ENCODE measurements around the gene DGKB. TPM values are rescaled to one million over a fixed set of nuclear protein-coding genes. Genes with fewer than 3 reads are reported as not detected.

Gene DGKB
- polyA plus RNA-seq, 2 of the 4 experiments (the other 2 are of a cell fraction), result 0.01 TPM; not detected in 1

GRCh38 chr7:14754631-14755030 lies 147.9 kb downstream of the DGKB start:
- ATAC-seq, result no peak
- no peak for DNase-seq (ENCODE audit: low read depth in 1 of 2, low spot score in 1 of 2)
- 0% methylated on average over 1 of the region's 1 CpG for WGBS (ENCODE audit: missing lambda C conversion rate)
- H3K4me2 ChIP-seq, result no peak overlapping the region
- TF ChIP-seq RFX5 (IDR thresholded peaks at IDR 0.05), result no peak
- TF ChIP-seq HMGXB4 (CRISPR knock-in tag; IDR thresholded peaks at IDR 0.05; ENCODE audit: borderline replicate concordance), result no peak
- no peak overlapping the region for H3K4me3 ChIP-seq
- POLR2A ChIA-PET, result no interaction called here
- CTCF ChIA-PET, result interaction anchor here (0.6 kb wide), 1 partner anchor 63 kb away, joined by 3 read pairs; no protein-coding TSS in a partner anchor
- no peak overlapping the region for H3K27ac ChIP-seq
- no peaks in the 10 kb centered on the region; the same call in 2 of the 3 replicates for H3K9me3 ChIP-seq
- FAIRE-seq, result no peak
- no peaks in the 10 kb centered on the region for H3K4me1 ChIP-seq

- 45% methylated on average over 3 of the region's 3 CpGs for WGBS (ENCODE audit: missing lambda C conversion rate)
- H3K27ac ChIP-seq, result no peak overlapping the region
- no peak overlapping the region for H3K4me3 ChIP-seq
- FAIRE-seq, result no peak
- POLR2A ChIA-PET, result no interaction called here
- CTCF ChIA-PET, result no interaction called here
- ATAC-seq, result no peak
- no peak for DNase-seq (ENCODE audit: low read depth in 1 of 2, low spot score in 1 of 2)
- no peaks in the 10 kb centered on the region; the same call in 2 of the 3 replicates for H3K9me3 ChIP-seq
- no peak overlapping the region for H3K4me2 ChIP-seq
- H3K4me1 ChIP-seq, result no peaks in the 10 kb centered on the region
- TF ChIP-seq ATOH8 (CRISPR knock-in tag; IDR thresholded peaks at IDR 0.05; ENCODE audit: low read depth), result no peak
- no peak for TF ChIP-seq HMGXB4 (CRISPR knock-in tag; IDR thresholded peaks at IDR 0.05; ENCODE audit: borderline replicate concordance)
- no peak for TF ChIP-seq EHMT2 (IDR thresholded peaks at IDR 0.05; ENCODE audit: low read depth)
- TF ChIP-seq MAZ (IDR thresholded peaks at IDR 0.05; ENCODE audit: borderline replicate concordance, low read depth, low read length), result no peak
- no peak for TF ChIP-seq FOSB (CRISPR knock-in tag; IDR thresholded peaks at IDR 0.05)
- TF ChIP-seq TP53 (CRISPR knock-in tag; IDR thresholded peaks at IDR 0.05), result no peak
- TF ChIP-seq ZC3H11A (IDR thresholded peaks at IDR 0.05), result no peak
- TF ChIP-seq KDM5A (IDR thresholded peaks at IDR 0.05), result no peak
- no peak for TF ChIP-seq CHD4 (IDR thresholded peaks at IDR 0.05; ENCODE audit: borderline replicate concordance)
- TF ChIP-seq ELK1 (IDR thresholded peaks at IDR 0.05; ENCODE audit: low read depth, low read length), result no peak
- TF ChIP-seq HEYL (CRISPR knock-in tag; IDR thresholded peaks at IDR 0.05), result no peak
- TF ChIP-seq CBX8 (IDR thresholded peaks at IDR 0.05), result no peak
- no peak for TF ChIP-seq CHD2 (IDR thresholded peaks at IDR 0.05; ENCODE audit: low read length, partially characterized antibody)
- no peak for TF ChIP-seq MAX (IDR thresholded peaks at IDR 0.05)
These were observed 150.2 kb downstream of the DGKB start for GRCh38 chr7:14752301-14752700.

- TF ChIP-seq CTCF (IDR thresholded peaks at IDR 0.05), result no peak
- no peak for TF ChIP-seq CHD4 (IDR thresholded peaks at IDR 0.05; ENCODE audit: borderline replicate concordance)
- TF ChIP-seq MAX (IDR thresholded peaks at IDR 0.05), result no peak
- no peak for TF ChIP-seq ELK1 (IDR thresholded peaks at IDR 0.05; ENCODE audit: low read depth, low read length)
- no peak for TF ChIP-seq NFE2L2 (conservative IDR thresholded peaks at IDR 0.05; ENCODE audit: low read length)
- no peak overlapping the region for H3K27ac ChIP-seq
- WGBS (ENCODE audit: missing lambda C conversion rate), result 40% methylated on average over 1 of the region's 1 CpG
- H3K9me3 ChIP-seq, result no peaks in the 10 kb centered on the region; the same call in 2 of the 3 replicates
- FAIRE-seq, result no peak
- H3K4me3 ChIP-seq, result no peak overlapping the region
- DNase-seq (ENCODE audit: low read depth in 1 of 2, low spot score in 1 of 2), result no peak
- H3K4me2 ChIP-seq, result no peak overlapping the region
- H3K4me1 ChIP-seq, result no peaks in the 10 kb centered on the region
- no peak for ATAC-seq
- CTCF ChIA-PET, result no interaction called here
- POLR2A ChIA-PET, result no interaction called here
These were observed 151.1 kb downstream of the DGKB start for GRCh38 chr7:14751461-14751860.

All from A549 (cell line).